ENCODE measurements around the gene CCNK.

CCNK gene

DNA sequence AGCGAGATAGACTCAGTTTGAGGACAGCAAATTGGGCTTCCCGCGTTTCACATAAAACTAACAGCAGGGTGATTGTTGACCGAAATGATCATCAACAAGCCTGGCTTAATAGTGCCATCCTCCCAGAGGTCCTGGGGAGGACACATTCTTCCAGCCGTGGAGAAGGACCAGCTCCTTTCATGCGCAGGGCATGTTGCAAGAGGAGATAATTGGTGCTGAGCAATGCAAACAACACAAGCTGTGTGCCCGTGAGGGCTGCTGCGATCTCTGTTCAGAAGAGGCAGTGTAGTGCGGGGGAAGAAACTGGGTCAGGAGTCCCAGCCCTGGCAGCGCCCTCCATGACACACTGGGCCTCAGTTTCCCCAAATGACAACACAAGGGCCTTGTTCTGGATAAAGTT is 68.5 kb downstream of the CCNK start:
- no peak for DNase-seq (ENCODE audit: low spot score)
- in situ Hi-C loops (cut with MboI; ENCODE audit: low pct_unique_long_range_greater_than_20kb, low sequenced_read_pairs, unreplicated experiment): loop anchor here (25.0 kb wide), 1 partner anchor 338 kb away; no protein-coding TSS in a partner anchor
- TF ChIP-seq, protein P1, sequence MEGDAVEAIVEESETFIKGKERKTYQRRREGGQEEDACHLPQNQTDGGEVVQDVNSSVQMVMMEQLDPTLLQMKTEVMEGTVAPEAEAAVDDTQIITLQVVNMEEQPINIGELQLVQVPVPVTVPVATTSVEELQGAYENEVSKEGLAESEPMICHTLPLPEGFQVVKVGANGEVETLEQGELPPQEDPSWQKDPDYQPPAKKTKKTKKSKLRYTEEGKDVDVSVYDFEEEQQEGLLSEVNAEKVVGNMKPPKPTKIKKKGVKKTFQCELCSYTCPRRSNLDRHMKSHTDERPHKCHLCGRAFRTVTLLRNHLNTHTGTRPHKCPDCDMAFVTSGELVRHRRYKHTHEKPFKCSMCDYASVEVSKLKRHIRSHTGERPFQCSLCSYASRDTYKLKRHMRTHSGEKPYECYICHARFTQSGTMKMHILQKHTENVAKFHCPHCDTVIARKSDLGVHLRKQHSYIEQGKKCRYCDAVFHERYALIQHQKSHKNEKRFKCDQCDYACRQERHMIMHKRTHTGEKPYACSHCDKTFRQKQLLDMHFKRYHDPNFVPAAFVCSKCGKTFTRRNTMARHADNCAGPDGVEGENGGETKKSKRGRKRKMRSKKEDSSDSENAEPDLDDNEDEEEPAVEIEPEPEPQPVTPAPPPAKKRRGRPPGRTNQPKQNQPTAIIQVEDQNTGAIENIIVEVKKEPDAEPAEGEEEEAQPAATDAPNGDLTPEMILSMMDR (IDR thresholded peaks at IDR 0.05; ENCODE audit: extremely low read depth, insufficient read depth, missing control alignments): no peak

DNA sequence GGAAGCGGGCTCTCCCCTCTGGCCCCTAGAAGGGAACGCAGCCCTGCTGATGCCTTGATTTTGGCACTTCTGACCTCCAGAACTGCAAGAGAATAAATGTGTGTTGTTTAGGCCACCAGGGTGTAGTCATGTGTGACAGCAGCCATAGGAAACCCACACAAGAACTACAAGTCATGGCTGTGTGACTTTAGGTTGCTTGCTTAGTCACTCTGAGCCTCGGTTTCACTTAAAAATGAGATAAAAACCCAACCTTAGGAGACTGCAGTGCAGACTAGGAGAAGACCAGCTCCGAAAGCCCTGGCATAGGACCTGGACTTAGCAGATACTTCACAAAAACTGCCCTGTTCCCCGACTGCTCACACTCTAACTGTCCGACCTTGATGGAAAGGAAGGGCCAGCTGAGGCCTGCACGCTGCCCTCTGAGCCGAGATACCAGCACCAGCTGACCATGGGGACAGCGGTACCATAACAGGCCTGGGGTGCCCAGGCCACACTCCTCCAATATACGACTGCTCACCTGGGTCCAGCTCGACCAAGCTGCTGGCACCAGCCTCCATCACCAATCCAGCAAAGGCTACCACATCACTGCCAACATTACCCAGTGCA is 69.3 kb downstream of the CCNK start:
- no peak for DNase-seq (ENCODE audit: low spot score)
- TF ChIP-seq, protein P1 (IDR thresholded peaks at IDR 0.05; ENCODE audit: extremely low read depth, insufficient read depth, missing control alignments): no peak
- in situ Hi-C loops (cut with MboI; ENCODE audit: low pct_unique_long_range_greater_than_20kb, low sequenced_read_pairs, unreplicated experiment): no loop called here

DNA sequence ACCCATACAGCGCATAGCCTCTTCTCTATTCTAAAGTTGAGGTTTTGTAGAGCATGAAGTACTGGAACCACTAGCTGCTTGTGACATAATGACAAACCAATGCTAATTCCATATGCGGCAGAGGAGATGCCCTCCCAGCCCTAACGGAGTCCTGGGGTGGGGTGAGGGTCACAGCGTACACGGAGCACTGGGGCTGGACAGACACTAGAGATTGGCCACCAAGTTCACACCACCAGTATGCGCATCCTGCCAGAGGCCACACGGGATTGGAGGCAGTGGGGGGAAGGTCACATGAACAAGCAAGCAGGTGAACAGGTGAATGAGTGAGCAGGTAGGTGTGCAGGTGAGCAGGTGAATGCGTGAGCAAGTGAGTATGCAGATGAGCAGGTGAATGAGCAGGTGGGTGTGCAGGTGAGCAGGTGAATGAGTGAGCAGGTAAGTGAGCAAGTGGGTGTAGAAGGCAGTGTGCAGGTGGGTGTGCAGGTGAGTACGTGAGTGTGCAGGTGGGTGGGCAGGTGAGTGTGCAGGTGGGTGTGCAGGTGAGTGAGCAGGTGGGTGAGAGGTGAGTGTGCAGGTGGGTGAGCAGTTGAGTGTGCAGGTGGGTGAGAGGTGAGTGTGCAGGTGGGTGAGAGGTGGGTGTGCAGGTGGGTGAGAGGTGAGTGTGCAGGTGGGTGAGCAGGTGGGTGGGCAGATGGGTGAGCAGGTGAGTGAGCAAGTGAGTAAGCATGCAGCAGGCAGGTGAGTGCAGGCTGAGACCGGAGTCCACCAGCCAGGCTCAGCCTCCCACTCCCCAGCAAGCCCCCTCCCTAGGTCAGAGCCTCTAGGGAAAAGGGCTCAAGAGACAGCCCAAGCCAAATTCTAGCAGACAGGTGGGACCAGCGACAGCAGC is 70.1 kb downstream of the CCNK start:
- in situ Hi-C loops (cut with MboI; ENCODE audit: low pct_unique_long_range_greater_than_20kb, low sequenced_read_pairs, unreplicated experiment): no loop called here
- DNase-seq (ENCODE audit: low spot score): no peak
- TF ChIP-seq, protein P1 (IDR thresholded peaks at IDR 0.05; ENCODE audit: extremely low read depth, insufficient read depth, missing control alignments): no peak

DNA sequence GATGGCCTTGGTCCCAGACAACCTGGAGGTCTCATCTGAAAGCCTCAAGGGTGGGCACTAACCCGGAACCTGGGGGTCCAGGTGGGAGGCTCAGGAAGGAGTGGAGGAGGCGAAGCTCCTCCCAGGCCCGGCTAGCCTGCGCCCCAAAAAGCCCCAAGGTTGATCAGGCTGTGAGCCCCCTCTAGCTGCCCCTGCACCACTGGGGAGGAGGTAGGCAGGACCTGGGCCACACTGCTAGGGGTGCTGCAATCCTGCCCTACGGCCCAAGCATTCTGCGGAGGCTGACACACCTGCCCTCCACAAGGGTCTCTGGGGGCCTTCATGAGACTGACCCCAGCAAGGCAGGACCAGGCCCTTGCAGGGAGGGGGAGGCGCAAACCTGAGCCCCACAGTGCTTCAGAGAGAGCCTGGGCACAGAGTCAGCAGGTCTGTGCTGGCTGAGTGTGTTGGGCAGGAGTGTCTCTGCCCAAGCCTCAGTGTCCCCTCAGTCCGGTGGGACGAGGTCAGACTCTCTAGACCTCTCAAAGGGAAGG is 70.9 kb downstream of the CCNK start:
- DNase-seq (ENCODE audit: low spot score): no peak
- TF ChIP-seq, protein P1 (IDR thresholded peaks at IDR 0.05; ENCODE audit: extremely low read depth, insufficient read depth, missing control alignments): no peak
- in situ Hi-C loops (cut with MboI; ENCODE audit: low pct_unique_long_range_greater_than_20kb, low sequenced_read_pairs, unreplicated experiment): no loop called here

DNA sequence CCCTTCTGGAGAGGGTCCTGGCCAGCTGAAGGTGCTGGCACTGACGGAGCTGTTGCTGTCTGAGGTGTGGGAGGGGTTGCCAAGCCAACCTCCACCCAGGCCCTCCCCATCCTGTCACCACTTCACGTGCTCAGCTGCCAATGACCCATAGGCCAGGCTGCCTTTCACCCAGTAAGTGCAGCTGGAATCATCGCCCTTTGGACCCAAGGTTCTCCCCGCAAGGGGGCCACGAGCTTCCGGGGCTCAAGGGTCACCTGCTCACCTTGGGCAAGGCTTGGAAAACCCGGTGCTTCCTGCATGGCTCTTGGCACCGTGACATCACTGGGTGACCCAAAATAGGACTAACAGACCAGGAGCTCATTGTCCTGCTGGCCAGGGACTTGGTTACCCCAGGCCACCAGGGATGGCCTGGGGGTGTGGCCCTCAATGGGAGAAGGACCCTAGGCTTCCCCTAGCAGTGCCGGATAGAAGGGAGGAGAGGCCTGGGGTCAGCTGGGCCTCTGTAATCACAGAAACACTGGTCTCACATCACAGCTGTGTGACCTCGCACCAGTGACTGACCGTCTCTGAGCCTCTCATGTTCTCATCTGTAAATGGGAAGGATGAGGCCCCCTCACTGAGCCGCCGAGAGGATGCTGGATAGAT is 71.5 kb downstream of the CCNK start:
- DNase-seq (ENCODE audit: low spot score): no peak
- in situ Hi-C loops (cut with MboI; ENCODE audit: low pct_unique_long_range_greater_than_20kb, low sequenced_read_pairs, unreplicated experiment): no loop called here
- TF ChIP-seq, protein P1 (IDR thresholded peaks at IDR 0.05; ENCODE audit: extremely low read depth, insufficient read depth, missing control alignments): no peak

DNA sequence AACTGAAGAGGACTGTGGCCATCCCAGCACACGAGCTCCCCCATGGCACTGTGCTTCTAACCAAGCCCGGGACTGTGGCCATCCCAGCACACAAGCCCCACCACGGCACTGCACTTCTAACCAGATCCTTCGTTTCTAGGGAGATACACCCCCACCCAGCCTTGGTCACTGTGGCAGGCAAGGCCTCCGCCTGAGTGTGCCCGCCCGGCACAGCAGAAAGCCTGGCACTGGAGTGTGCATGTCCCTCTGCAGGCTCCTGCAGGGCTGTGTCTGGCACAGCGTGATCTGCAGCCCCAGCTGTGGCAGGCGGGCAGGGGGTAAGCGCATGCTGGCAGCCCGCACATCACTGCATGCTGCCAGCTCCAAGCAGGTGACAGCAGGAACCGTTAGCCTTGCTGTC is 73.0 kb downstream of the CCNK start:
- no peak for DNase-seq (ENCODE audit: low spot score)
- in situ Hi-C loops (cut with MboI; ENCODE audit: low pct_unique_long_range_greater_than_20kb, low sequenced_read_pairs, unreplicated experiment): no loop called here
- TF ChIP-seq, protein P1 (IDR thresholded peaks at IDR 0.05; ENCODE audit: extremely low read depth, insufficient read depth, missing control alignments): no peak

Data from GM13977 (cell line).